DND-41 (cell line): ENCODE results near the gene NXPE4.

ENCODE experiments used
- ATAC-seq: fragments of 200-7000 bp; cut with Tn5 transposase; 3 replicates; pipeline ENCODE4 v1.9.1; 2021; ENCODE audit warnings: low read depth; ENCODE audit not compliant: insufficient read depth
- DNase-seq: peaks from one replicate; pipeline ENCODE4 v3.0.0-alpha.2; 2020
- H2AFZ ChIP-seq: 2 replicates; pipeline ENCODE4 v1.6.0; 2012; ENCODE audit warnings: low read depth, low read length
- H3K27ac ChIP-seq: 2 replicates; pipeline ENCODE4 v1.5.1; 2012; ENCODE audit warnings: low read length, inconsistent platforms
- H3K27me3 ChIP-seq: fragments of 200-600 bp; sonication (generic); 2 replicates; pipeline ENCODE4 v1.6.0; 2012; ENCODE audit warnings: low read length, mild to moderate bottlenecking, inconsistent platforms; ENCODE audit not compliant: insufficient read depth, poor library complexity
- H3K36me3 ChIP-seq: 2 replicates; pipeline ENCODE4 v1.5.1; 2012; ENCODE audit warnings: low read length, inconsistent platforms; ENCODE audit not compliant: insufficient read depth
- H3K4me1 ChIP-seq: 2 replicates; pipeline ENCODE4 v1.5.1; 2012; ENCODE audit warnings: mild to moderate bottlenecking, low read length; ENCODE audit not compliant: insufficient read depth
- H3K4me2 ChIP-seq: 2 replicates; pipeline ENCODE4 v1.6.0; 2012; ENCODE audit warnings: mild to moderate bottlenecking, moderate library complexity, low read length, inconsistent platforms; ENCODE audit not compliant: insufficient read depth
- H3K4me3 ChIP-seq, 2 experiments: fragments of 200-600 bp in 1 of 2; shearing (Covaris generic) in 1 of 2; 2 replicates each; pipeline ENCODE4 v1.5.1; 2012 to 2016; ENCODE audit warnings: inconsistent platforms in 2 of 2, low read length in 2 of 2, mild to moderate bottlenecking in 2 of 2, low read depth in 1 of 2, moderate library complexity in 1 of 2
- H3K79me2 ChIP-seq: 2 replicates; pipeline ENCODE4 v1.6.0; 2012; ENCODE audit warnings: low read length, inconsistent platforms; ENCODE audit not compliant: insufficient read depth
- H3K9ac ChIP-seq: 2 replicates; pipeline ENCODE4 v1.6.0; 2012; ENCODE audit warnings: low read depth, mild to moderate bottlenecking, inconsistent platforms, low read length, moderate library complexity
- H3K9me3 ChIP-seq: 2 replicates; pipeline ENCODE4 v1.5.1; 2012; ENCODE audit warnings: low read length, moderate library complexity, mild to moderate bottlenecking, inconsistent platforms; ENCODE audit not compliant: insufficient read depth, severe bottlenecking
- H4K20me1 ChIP-seq: 2 replicates; pipeline ENCODE4 v1.6.0; 2012; ENCODE audit warnings: low read length; ENCODE audit not compliant: insufficient read depth
- EZH2 ChIP-seq: IDR thresholded peaks from 3 replicates; pipeline ENCODE4 v1.6.1; 2012; ENCODE audit warnings: borderline replicate concordance, low read depth, mild to moderate bottlenecking, moderate library complexity, low read length, inconsistent platforms; ENCODE audit not compliant: severe bottlenecking
- TF ChIP-seq, protein P1 (sequence below): IDR thresholded peaks from 2 replicates; pipeline ENCODE4 v1.5.1; 2012; ENCODE audit warnings: borderline replicate concordance, low read length, moderate library complexity, mild to moderate bottlenecking; ENCODE audit not compliant: poor library complexity, severe bottlenecking; ENCODE audit errors: extremely low read depth

Gene NXPE4

DNA sequence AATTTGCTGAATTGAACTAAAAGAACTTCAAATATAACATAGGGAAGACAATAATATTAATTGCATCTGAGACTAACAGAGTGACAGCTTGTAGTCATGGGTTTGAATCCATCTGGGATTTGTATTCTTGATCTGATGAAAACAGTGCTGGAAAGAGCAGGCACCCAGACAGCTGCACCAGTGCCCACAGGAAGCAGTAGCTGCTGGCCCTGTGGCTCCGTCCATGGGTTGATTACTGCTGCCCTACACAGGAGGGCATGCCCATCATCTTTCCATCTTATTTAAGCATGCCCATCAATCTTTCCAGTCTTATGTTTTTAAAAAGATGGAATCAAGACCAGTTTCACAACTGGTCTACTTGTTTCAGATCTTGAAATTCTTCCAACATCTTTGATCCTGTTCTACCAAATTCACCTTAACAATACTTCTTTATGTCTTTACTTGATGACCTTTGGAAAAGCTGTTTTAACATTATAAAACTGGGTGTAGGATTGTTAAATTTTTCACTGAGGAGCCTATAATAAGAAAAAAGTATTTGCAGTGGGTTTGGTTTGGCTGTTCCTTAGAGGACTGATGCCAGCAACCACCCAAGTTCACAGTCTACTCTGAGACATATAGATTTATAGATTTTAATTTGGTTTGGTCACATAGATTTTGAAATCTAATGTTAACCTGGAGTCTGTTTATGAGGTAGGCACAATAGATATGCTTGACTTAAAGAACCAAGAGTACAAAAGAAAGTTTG lies 761 bp upstream of the NXPE4 start:
- Histone ChIP-seq H3K27me3 (no peaks in the 10 kb centered on the region), H3K4me1 (no peaks in the 10 kb centered on the region), H3K4me3 (no peak overlapping the region), H3K36me3 (no peaks in the 10 kb centered on the region), H2AFZ (no peak overlapping the region), H3K27ac (no peak overlapping the region), H3K9ac (no peak overlapping the region), H3K9me3 (no peaks in the 10 kb centered on the region), H3K79me2 (no peaks in the 10 kb centered on the region), H3K4me2 (no peak overlapping the region), H4K20me1 (no peaks in the 10 kb centered on the region)
- DNase-seq = no peak
- TF ChIP-seq EZH2 = no peak
- TF ChIP-seq, protein P1, sequence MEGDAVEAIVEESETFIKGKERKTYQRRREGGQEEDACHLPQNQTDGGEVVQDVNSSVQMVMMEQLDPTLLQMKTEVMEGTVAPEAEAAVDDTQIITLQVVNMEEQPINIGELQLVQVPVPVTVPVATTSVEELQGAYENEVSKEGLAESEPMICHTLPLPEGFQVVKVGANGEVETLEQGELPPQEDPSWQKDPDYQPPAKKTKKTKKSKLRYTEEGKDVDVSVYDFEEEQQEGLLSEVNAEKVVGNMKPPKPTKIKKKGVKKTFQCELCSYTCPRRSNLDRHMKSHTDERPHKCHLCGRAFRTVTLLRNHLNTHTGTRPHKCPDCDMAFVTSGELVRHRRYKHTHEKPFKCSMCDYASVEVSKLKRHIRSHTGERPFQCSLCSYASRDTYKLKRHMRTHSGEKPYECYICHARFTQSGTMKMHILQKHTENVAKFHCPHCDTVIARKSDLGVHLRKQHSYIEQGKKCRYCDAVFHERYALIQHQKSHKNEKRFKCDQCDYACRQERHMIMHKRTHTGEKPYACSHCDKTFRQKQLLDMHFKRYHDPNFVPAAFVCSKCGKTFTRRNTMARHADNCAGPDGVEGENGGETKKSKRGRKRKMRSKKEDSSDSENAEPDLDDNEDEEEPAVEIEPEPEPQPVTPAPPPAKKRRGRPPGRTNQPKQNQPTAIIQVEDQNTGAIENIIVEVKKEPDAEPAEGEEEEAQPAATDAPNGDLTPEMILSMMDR = no peak
- ATAC-seq = no peak

DNA sequence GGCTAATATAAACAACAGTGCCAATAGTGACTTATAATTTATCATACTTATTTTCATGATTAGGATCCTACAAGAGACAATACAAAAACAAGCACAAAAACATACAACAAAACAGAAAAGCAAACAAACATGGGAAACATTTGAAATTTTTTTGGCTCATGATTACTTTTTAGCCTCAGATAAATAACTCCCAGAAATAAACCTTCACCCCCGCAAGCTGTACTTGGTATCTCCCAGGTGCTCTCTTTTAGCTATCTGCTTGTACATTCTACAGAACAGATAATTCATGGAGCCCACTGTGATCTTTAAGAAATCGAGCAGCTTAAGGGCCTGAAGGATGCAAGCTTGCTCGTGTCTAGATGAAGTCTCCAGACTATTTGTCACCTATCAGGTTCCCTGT lies 883 bp downstream of the NXPE4 start:
- ATAC-seq (no peak), DNase-seq (no peak)
- Histone ChIP-seq H2AFZ (no peak overlapping the region), H3K4me2 (no peak overlapping the region), H3K27ac (no peak overlapping the region), H3K4me1 (no peaks in the 10 kb centered on the region), H3K36me3 (no peaks in the 10 kb centered on the region), H3K4me3 (no peak overlapping the region), H4K20me1 (no peaks in the 10 kb centered on the region), H3K79me2 (no peaks in the 10 kb centered on the region), H3K9ac (no peak overlapping the region), H3K27me3 (no peaks in the 10 kb centered on the region), H3K9me3 (no peaks in the 10 kb centered on the region)
- TF ChIP-seq, protein P1 = no peak
- no peak for TF ChIP-seq EZH2

DNA sequence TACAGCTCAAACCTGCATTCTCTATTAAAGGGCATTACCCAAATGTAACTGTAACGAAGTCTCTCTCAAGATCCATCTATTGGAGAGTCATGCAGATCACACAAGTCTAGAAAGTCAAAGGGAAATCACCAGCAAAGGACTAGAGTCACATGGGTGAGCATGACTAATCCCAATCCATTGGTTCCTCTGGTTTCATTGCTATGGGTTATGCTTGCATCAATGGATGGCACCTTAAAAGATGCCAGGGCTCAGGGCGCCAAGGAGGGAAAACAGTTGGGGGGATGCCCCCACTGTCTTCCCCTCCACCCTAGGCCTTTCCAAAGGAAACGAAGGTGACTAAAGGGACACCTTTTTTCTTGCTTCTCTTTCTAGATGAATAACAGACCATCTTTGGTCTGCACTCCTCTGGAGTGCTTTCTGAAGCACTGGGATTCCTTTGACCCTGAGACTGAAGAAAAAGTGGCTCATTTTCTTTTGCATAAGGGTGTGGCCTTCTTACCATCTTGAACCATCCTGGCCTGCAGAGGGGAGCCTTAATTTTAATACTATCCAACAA lies 8.1 kb downstream of the NXPE4 start:
- Histone ChIP-seq H4K20me1 (no peaks in the 10 kb centered on the region), H3K9me3 (peaks cover 23% of the 10 kb centered on the region), H3K9ac (no peak overlapping the region), H3K4me3 (no peak overlapping the region), H3K27ac (no peak overlapping the region), H3K36me3 (no peaks in the 10 kb centered on the region), H3K4me2 (no peak overlapping the region), H3K79me2 (no peaks in the 10 kb centered on the region), H3K27me3 (no peaks in the 10 kb centered on the region), H3K4me1 (no peaks in the 10 kb centered on the region), H2AFZ (no peak overlapping the region)
- ATAC-seq = no peak
- no peak for TF ChIP-seq EZH2
- TF ChIP-seq, protein P1 = no peak
- DNase-seq = no peak
